HG03432 (cell line): ENCODE data around the gene PRDX3.

Experiments used
- ATAC-seq: cut with Tn5 transposase; IDR thresholded peaks from one replicate; pipeline ENCODE4 v1.9.1; 2021; ENCODE audit warnings: mild to moderate bottlenecking, moderate library complexity; ENCODE audit not compliant: unreplicated experiment

The PRDX3 gene

GRCh38 chr10:119131512-119132240 lies 46.9 kb downstream of the PRDX3 start:
- ATAC-seq = peak; percentile 70

- no peak for ATAC-seq
These were observed 48.9 kb downstream of the PRDX3 start for GRCh38 chr10:119129721-119130120.

GRCh38 chr10:119125942-119126341 lies 52.7 kb downstream of the PRDX3 start:
- ATAC-seq = no peak

GRCh38 chr10:119120875-119121274 lies 57.7 kb downstream of the PRDX3 start:
- ATAC-seq = no peak

GRCh38 chr10:119120413-119120867 lies 58.2 kb downstream of the PRDX3 start:
- peak; percentile 92 for ATAC-seq

- no peak for ATAC-seq
These were observed 59.2 kb downstream of the PRDX3 start for GRCh38 chr10:119119400-119119799.

GRCh38 chr10:119118231-119118630 lies 60.4 kb downstream of the PRDX3 start:
- ATAC-seq = no peak
